H9 (cell line): ENCODE results near the gene AEBP2. TPM values are rescaled to one million over a fixed set of nuclear protein-coding genes. Genes with fewer than 3 reads are reported as not detected.
A peak's percentile ranks its signal among the peaks of the same experiment; 100 is the strongest.

Experiments used
- DNase-seq: peaks from one replicate; pipeline ENCODE4 v3.0.0-alpha.2; 2017
- H2AFZ ChIP-seq: one replicate; pipeline ENCODE4 v1.6.1; 2013; ENCODE audit warnings: mild to moderate bottlenecking, low read length, control low read depth, moderate library complexity
- H2AK5ac ChIP-seq: 2 replicates; pipeline ENCODE4 v1.6.1; 2013; ENCODE audit warnings: low read length, control low read depth, mixed read lengths; ENCODE audit not compliant: insufficient read length
- H2BK120ac ChIP-seq: one replicate; pipeline ENCODE4 v1.6.1; 2013; ENCODE audit warnings: low read depth, mild to moderate bottlenecking, low read length, control low read depth, inconsistent platforms; ENCODE audit not compliant: poor library complexity, severe bottlenecking
- H2BK12ac ChIP-seq: 2 replicates; pipeline ENCODE4 v1.6.1; 2013; ENCODE audit warnings: low read length, control low read depth, mixed read lengths, low read depth; ENCODE audit not compliant: insufficient read length
- H2BK15ac ChIP-seq: 2 replicates; pipeline ENCODE4 v1.6.1; 2013; ENCODE audit warnings: low read depth, low read length, control low read depth
- H2BK20ac ChIP-seq: one replicate; pipeline ENCODE4 v1.6.1; 2013; ENCODE audit warnings: low read depth, mild to moderate bottlenecking, low read length, control low read depth, inconsistent platforms; ENCODE audit not compliant: poor library complexity, severe bottlenecking
- H2BK5ac ChIP-seq: 2 replicates; pipeline ENCODE4 v1.6.1; 2013; ENCODE audit warnings: low read length, control low read depth, mixed read lengths; ENCODE audit not compliant: insufficient read length
- H3K14ac ChIP-seq: 2 replicates; pipeline ENCODE4 v1.6.1; 2013; ENCODE audit warnings: low read length, control low read depth; ENCODE audit not compliant: insufficient read depth
- H3K18ac ChIP-seq: 2 replicates; pipeline ENCODE4 v1.6.1; 2013; ENCODE audit warnings: low read depth, mild to moderate bottlenecking, mixed read lengths, low read length, control low read depth; ENCODE audit not compliant: insufficient read length
- H3K23ac ChIP-seq: 2 replicates; pipeline ENCODE4 v1.6.1; 2013; ENCODE audit warnings: low read length, control low read depth, mixed read lengths, low read depth; ENCODE audit not compliant: insufficient read length
- H3K23me2 ChIP-seq: 2 replicates; pipeline ENCODE4 v1.6.1; 2013; ENCODE audit warnings: low read depth, mild to moderate bottlenecking, mixed read lengths, low read length, control low read depth; ENCODE audit not compliant: insufficient read length, poor library complexity, severe bottlenecking
- H3K27ac ChIP-seq: 2 replicates; pipeline ENCODE4 v1.5.1; 2013; ENCODE audit warnings: low read length, control low read depth, mixed read lengths, low read depth; ENCODE audit not compliant: insufficient read length
- H3K27me3 ChIP-seq: 2 replicates; pipeline ENCODE4 v1.6.1; 2013; ENCODE audit warnings: low read length, control low read depth, inconsistent platforms; ENCODE audit not compliant: insufficient read depth
- H3K4ac ChIP-seq: 2 replicates; pipeline ENCODE4 v1.6.1; 2013; ENCODE audit warnings: low read depth, mild to moderate bottlenecking, control low read depth, inconsistent platforms, low read length, moderate library complexity
- H3K4me1 ChIP-seq: 2 replicates; pipeline ENCODE4 v1.6.1; 2013; ENCODE audit warnings: low read length, control low read depth, inconsistent platforms; ENCODE audit not compliant: insufficient read depth
- H3K4me2 ChIP-seq: 2 replicates; pipeline ENCODE4 v1.6.1; 2013; ENCODE audit warnings: low read length, control low read depth, mixed read lengths; ENCODE audit not compliant: insufficient read length, insufficient read depth
- H3K56ac ChIP-seq: 2 replicates; pipeline ENCODE4 v1.6.1; 2013; ENCODE audit warnings: low read depth, mild to moderate bottlenecking, mixed read lengths, low read length, control low read depth; ENCODE audit not compliant: insufficient read length
- H3K79me1 ChIP-seq: 2 replicates; pipeline ENCODE4 v1.6.1; 2013; ENCODE audit warnings: low read depth, mild to moderate bottlenecking, moderate library complexity, low read length, control low read depth, inconsistent platforms; ENCODE audit not compliant: insufficient read depth, poor library complexity, severe bottlenecking
- H3K79me2 ChIP-seq: 2 replicates; pipeline ENCODE4 v1.6.1; 2013; ENCODE audit warnings: low read length, control low read depth, inconsistent platforms; ENCODE audit not compliant: insufficient read depth
- H3K9ac ChIP-seq: 2 replicates; pipeline ENCODE4 v1.6.1; 2013; ENCODE audit warnings: low read length, control low read depth, mixed read lengths; ENCODE audit not compliant: insufficient read length; ENCODE audit errors: extremely low read depth
- H3K9me3 ChIP-seq: one replicate; pipeline ENCODE4 v1.6.1; 2013; ENCODE audit warnings: low read depth, low read length, inconsistent platforms; ENCODE audit not compliant: control insufficient read depth
- H3T11ph ChIP-seq: one replicate; pipeline ENCODE4 v1.6.1; 2013; ENCODE audit warnings: mild to moderate bottlenecking, low read length, control low read depth, inconsistent platforms
- H4K20me1 ChIP-seq: one replicate; pipeline ENCODE4 v1.6.1; 2013; ENCODE audit not compliant: control insufficient read depth, insufficient read length, insufficient read depth
- H4K5ac ChIP-seq: 2 replicates; pipeline ENCODE4 v1.6.1; 2013; ENCODE audit warnings: low read depth, mild to moderate bottlenecking, mixed read lengths, low read length, control low read depth; ENCODE audit not compliant: insufficient read length
- H4K8ac ChIP-seq: replicated peaks from 2 replicates; pipeline ENCODE4 v1.6.1; 2013; ENCODE audit warnings: low read length, control low read depth, mixed read lengths, low read depth; ENCODE audit not compliant: insufficient read length
- H4K91ac ChIP-seq: 2 replicates; pipeline ENCODE4 v1.6.1; 2013; ENCODE audit warnings: low read depth, mild to moderate bottlenecking, moderate library complexity, mixed read lengths, low read length, control low read depth; ENCODE audit not compliant: insufficient read length
- H3K27ac Mint-ChIP-seq, 3 experiments: 2 replicates in 2 of 3; 3 replicates in 1 of 3; pipeline ENCODE4 v1.8.0; 2020 to 2021; ENCODE audit warnings: mixed read lengths in 3 of 3, mild to moderate bottlenecking in 1 of 3, moderate library complexity in 1 of 3
- H3K27me3 Mint-ChIP-seq: 2 replicates; pipeline ENCODE4 v1.8.0; 2021; ENCODE audit warnings: low read depth, mild to moderate bottlenecking, moderate library complexity, mixed read lengths
- H3K36me3 Mint-ChIP-seq, 3 experiments: 2 replicates in 2 of 3; 3 replicates in 1 of 3; pipeline ENCODE4 v1.8.0; 2020 to 2021; ENCODE audit warnings: low read depth in 3 of 3, mixed read lengths in 3 of 3; ENCODE audit not compliant: insufficient read depth in 1 of 3
- H3K4me1 Mint-ChIP-seq, 2 experiments: 2 replicates each; pipeline ENCODE4 v1.8.0; 2020; ENCODE audit warnings: mixed read lengths in 2 of 2
- H3K4me3 Mint-ChIP-seq, 2 experiments: 2 replicates in 1 of 2; 3 replicates in 1 of 2; pipeline ENCODE4 v1.8.0; 2020 to 2021; ENCODE audit warnings: mild to moderate bottlenecking in 2 of 2, mixed read lengths in 2 of 2, moderate library complexity in 1 of 2
- H3K9me3 Mint-ChIP-seq, 2 experiments: 2 replicates in 1 of 2; 3 replicates in 1 of 2; pipeline ENCODE4 v1.8.0; 2020; ENCODE audit warnings: mild to moderate bottlenecking in 2 of 2, mixed read lengths in 2 of 2, moderate library complexity in 1 of 2
- CTCF ChIP-seq: fragments of 200-600 bp; sonication (generic); conservative IDR thresholded peaks from 3 replicates; pipeline ENCODE4 v1.8.0; 2021; ENCODE audit warnings: antibody characterized with exemption, mild to moderate bottlenecking
- WGBS: extraction: QIAGEN DNeasy Blood & Tissue Kit; methylation state at CpG from one replicate; pipeline ENCODE4 v1.1.7; 2013; ENCODE audit warnings: missing lambda C conversion rate, low lambda C conversion rate, mixed read lengths; ENCODE audit not compliant: insufficient read length; ENCODE audit errors: extremely low coverage; 5-methylcytosine and 5-hydroxymethylcytosine counted together
- total RNA-seq: library from RNA; stranded (reverse); gene quantifications from 2 replicates; pipeline ENCODE4 v1.2.1, GENCODE V29; 2021

The AEBP2 gene
- total RNA-seq, 1 experiment from 2014 or later, result 82.8 TPM

GRCh38 chr12:19397534-19397933, 41.8 kb upstream of the AEBP2 start:
- H3K23me2 ChIP-seq, result no peaks in the 10 kb centered on the region
- Mint-ChIP-seq H3K9me3 (no peaks in the 10 kb centered on the region), H3K4me3 (no peak overlapping the region), H3K27ac (peak overlapping the region in 1 of 3 experiments; percentile 44; a peak in 1 of 7 replicates), H3K4me1 (peaks cover 6 to 10% of the 10 kb centered on the region in 2 experiments), H3K27me3 (no peaks in the 10 kb centered on the region), H3K36me3 (peaks cover 0 to 5% (median 0%) of the 10 kb centered on the region in 3 experiments; a peak in 2 of 7 replicates)
- H2BK120ac ChIP-seq, result no peak overlapping the region
- H3K18ac ChIP-seq, result no peak overlapping the region
- H3K4me2 ChIP-seq, result no peak overlapping the region
- no peak overlapping the region for H3K9ac ChIP-seq
- H4K20me1 ChIP-seq, result no peaks in the 10 kb centered on the region
- H3K23ac ChIP-seq, result no peak overlapping the region
- H4K8ac ChIP-seq, result no peak overlapping the region
- no peak overlapping the region for H3K27ac ChIP-seq
- H3K27me3 ChIP-seq, result no peaks in the 10 kb centered on the region; the same call in 1 of the 2 replicates
- no peaks in the 10 kb centered on the region for H3K4me1 ChIP-seq
- H3K79me2 ChIP-seq, result no peaks in the 10 kb centered on the region
- no peak overlapping the region for H3K56ac ChIP-seq
- H2BK12ac ChIP-seq, result no peak overlapping the region
- H4K5ac ChIP-seq, result no peak overlapping the region
- no peak overlapping the region for H3T11ph ChIP-seq
- H2BK5ac ChIP-seq, result no peak overlapping the region
- no peak overlapping the region for H2AFZ ChIP-seq
- no peak overlapping the region for H2BK20ac ChIP-seq
- no peaks in the 10 kb centered on the region for H3K79me1 ChIP-seq
- no peak for TF ChIP-seq CTCF
- H3K14ac ChIP-seq, result no peak overlapping the region
- no peak overlapping the region for H3K4ac ChIP-seq
- no peak overlapping the region for H4K91ac ChIP-seq
- no peak overlapping the region for H2BK15ac ChIP-seq
- H2AK5ac ChIP-seq, result no peak overlapping the region
- no peak for DNase-seq
- WGBS, result no CpG with 5 or more reads among the region's 4 CpGs
- H3K9me3 ChIP-seq, result no peaks in the 10 kb centered on the region
